ENCODE results near the gene MLYCD. TPM values are rescaled to one million over a fixed set of nuclear protein-coding genes. Genes with fewer than 3 reads are reported as not detected.

MLYCD gene
- total RNA-seq, 4 donors from 2014 or later: 10.8 to 20.2 (median 13.7) TPM

DNA sequence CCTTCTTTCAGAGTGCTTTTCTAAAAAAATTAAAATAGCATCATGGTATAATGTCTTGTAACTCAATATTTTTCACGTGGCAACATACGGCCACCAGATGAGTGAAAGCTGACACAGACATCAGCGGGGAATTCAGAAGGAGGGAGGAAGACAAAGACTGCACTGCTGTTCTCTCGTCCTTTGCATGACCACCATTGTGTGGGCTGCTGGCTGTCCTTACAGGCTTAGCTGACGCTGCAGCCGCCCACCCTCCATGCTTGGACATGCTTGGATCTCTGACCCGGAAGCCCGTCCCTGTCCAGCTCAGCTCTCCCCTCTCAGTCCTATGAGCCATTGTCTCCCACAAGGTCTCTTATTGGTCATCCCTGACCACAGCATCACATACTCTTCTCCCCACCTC is 11.4 kb upstream of the MLYCD start:
- DNase-seq: no peak
- intact Hi-C loops (cut with DNase I; ENCODE audit: low total_unique reads): no loop called here
- H3K9me3 ChIP-seq: peaks cover 0 to 3% of the 10 kb centered on the region in 2 donors
- no peaks in the 10 kb centered on the region for H3K4me1 ChIP-seq
- no peaks in the 10 kb centered on the region for H3K27me3 ChIP-seq
- H3K36me3 ChIP-seq: no peaks in the 10 kb centered on the region
- no peak for TF ChIP-seq CTCF (IDR thresholded peaks at IDR 0.05)
- no peak for TF ChIP-seq POLR2AphosphoS5 (IDR thresholded peaks at IDR 0.05)
- TF ChIP-seq POLR2A (IDR thresholded peaks at IDR 0.05): no peak
- TF ChIP-seq EP300 (IDR thresholded peaks at IDR 0.05; ENCODE audit: low read depth): no peak
- in situ Hi-C loops (cut with MboI; ENCODE audit: low pct_ligation_motif_present in 1 of 4, low pct_unique_long_range_greater_than_20kb in 1 of 4, low sequenced_read_pairs in 3 of 4): no loop called here
- no peak overlapping the region for H3K27ac ChIP-seq
- no peak overlapping the region for H3K4me3 ChIP-seq
- 65 to 68% methylated on average over 5 to 8 of the region's 8 CpGs for WGBS, 2 donors (ENCODE audit: low coverage in 1 of 2)

DNA sequence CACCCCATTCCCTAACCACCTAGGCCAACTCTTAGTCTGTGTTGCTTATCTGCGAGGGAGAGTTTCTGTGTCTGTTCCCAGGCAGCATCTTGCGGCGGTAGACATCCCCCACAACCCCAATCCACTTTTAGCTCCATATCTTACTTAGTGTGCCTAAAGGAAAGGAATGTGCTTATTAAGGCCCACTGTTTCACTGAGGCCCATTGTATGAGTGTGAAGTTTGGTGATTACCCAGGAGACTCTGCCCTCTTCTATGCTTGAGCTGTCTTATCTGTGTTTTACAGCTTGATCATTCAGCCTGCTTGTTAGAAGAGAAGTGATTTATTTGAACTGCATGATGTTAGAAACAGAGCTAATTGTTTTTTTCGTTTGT is 10.3 kb upstream of the MLYCD start:
- no peak overlapping the region for H3K27ac ChIP-seq
- TF ChIP-seq POLR2A (IDR thresholded peaks at IDR 0.05): no peak
- TF ChIP-seq EP300 (IDR thresholded peaks at IDR 0.05; ENCODE audit: low read depth): no peak
- intact Hi-C loops (cut with DNase I; ENCODE audit: low total_unique reads): no loop called here
- peaks cover 0 to 3% of the 10 kb centered on the region in 2 donors for H3K9me3 ChIP-seq
- no peak overlapping the region for H3K4me3 ChIP-seq
- WGBS, 2 donors (ENCODE audit: low coverage in 1 of 2): 0 to 62% methylated on average over 1 to 4 of the region's 4 CpGs
- in situ Hi-C loops (cut with MboI; ENCODE audit: low pct_ligation_motif_present in 1 of 4, low pct_unique_long_range_greater_than_20kb in 1 of 4, low sequenced_read_pairs in 3 of 4): no loop called here
- no peaks in the 10 kb centered on the region for H3K36me3 ChIP-seq
- H3K4me1 ChIP-seq: no peaks in the 10 kb centered on the region
- H3K27me3 ChIP-seq: no peaks in the 10 kb centered on the region
- DNase-seq: no peak

- no peak for TF ChIP-seq EP300 (IDR thresholded peaks at IDR 0.05; ENCODE audit: low read depth)
- no peak for TF ChIP-seq CTCF (IDR thresholded peaks at IDR 0.05)
- TF ChIP-seq POLR2A (IDR thresholded peaks at IDR 0.05): no peak
- TF ChIP-seq POLR2AphosphoS5 (IDR thresholded peaks at IDR 0.05): no peak
- no peak for DNase-seq
- Histone ChIP-seq H3K4me3 (no peak overlapping the region), H3K36me3 (no peaks in the 10 kb centered on the region), H3K4me1 (no peaks in the 10 kb centered on the region), H3K9me3 (peaks cover 0 to 3% of the 10 kb centered on the region in 2 donors), H3K27me3 (no peaks in the 10 kb centered on the region), H3K27ac (no peak overlapping the region)
- 77 to 96% methylated on average over 2 to 5 of the region's 5 CpGs for WGBS, 2 donors (ENCODE audit: low coverage in 1 of 2)
- intact Hi-C loops (cut with DNase I; ENCODE audit: low total_unique reads): no loop called here
- in situ Hi-C loops (cut with MboI; ENCODE audit: low pct_ligation_motif_present in 1 of 4, low pct_unique_long_range_greater_than_20kb in 1 of 4, low sequenced_read_pairs in 3 of 4): no loop called here
Observed at GRCh38 chr16:83890359-83890758, 8.6 kb upstream of the MLYCD start.

GRCh38 chr16:83891742-83892141 is 7.2 kb upstream of the MLYCD start:
- WGBS, 2 donors (ENCODE audit: low coverage in 1 of 2): 66 to 76% methylated on average over 3 of the region's 3 CpGs
- DNase-seq: no peak

More at GRCh38 chr16:83891742-83892141, 7.2 kb upstream of the MLYCD start:
- Histone ChIP-seq H3K36me3 (no peaks in the 10 kb centered on the region), H3K9me3 (peaks cover 0 to 3% of the 10 kb centered on the region in 2 donors), H3K27me3 (no peaks in the 10 kb centered on the region), H3K4me1 (no peaks in the 10 kb centered on the region), H3K27ac (no peak overlapping the region), H3K4me3 (no peak overlapping the region)
- TF ChIP-seq EP300 (IDR thresholded peaks at IDR 0.05; ENCODE audit: low read depth) (no peak), POLR2AphosphoS5 (IDR thresholded peaks at IDR 0.05) (no peak), CTCF (IDR thresholded peaks at IDR 0.05) (no peak), POLR2A (IDR thresholded peaks at IDR 0.05) (no peak)
- intact Hi-C loops (cut with DNase I; ENCODE audit: low total_unique reads): no loop called here
- in situ Hi-C loops (cut with MboI; ENCODE audit: low pct_ligation_motif_present in 1 of 4, low pct_unique_long_range_greater_than_20kb in 1 of 4, low sequenced_read_pairs in 3 of 4): no loop called here
